Gastrocnemius medialis (tissue), 4 donors: ENCODE results near the gene MAP7D2. TPM values are rescaled to one million over a fixed set of nuclear protein-coding genes. Genes with fewer than 3 reads are reported as not detected.

ENCODE experiments used
- ATAC-seq, 2 donors: fragments of 150-250 bp; one replicate each; pipeline ENCODE4 v1.9.1; 2016
- DNase-seq, 2 donors: peaks; one replicate each; pipeline ENCODE4 v3.0.0-alpha.2; 2019
- H3K27ac ChIP-seq, 4 donors: fragments of 200-600 bp; sonication (generic); 1 replicate in 1 of 4; 2 replicates in 3 of 4; pipeline ENCODE4 v1.5.1; 2016 to 2018; ENCODE audit warnings: mild to moderate bottlenecking in 2 of 4, moderate library complexity in 1 of 4
- H3K27me3 ChIP-seq, 3 donors: fragments of 200-600 bp; sonication (generic) in 2 of 3; 1 replicate in 1 of 3; 2 replicates in 2 of 3; pipeline versions ENCODE4 v1.5.1 to v1.6.0; 2016 to 2019; ENCODE audit warnings: mild to moderate bottlenecking in 1 of 3, moderate library complexity in 1 of 3
- H3K36me3 ChIP-seq, 2 donors: fragments of 200-600 bp; sonication (generic) in 1 of 2; one replicate each; pipeline ENCODE4 v1.5.1; 2017 to 2018
- H3K4me1 ChIP-seq, 2 donors: fragments of 200-600 bp; sonication (generic) in 1 of 2; one replicate each; pipeline ENCODE4 v1.5.1; 2016 to 2017; ENCODE audit warnings: mild to moderate bottlenecking in 2 of 2
- H3K4me3 ChIP-seq, 4 donors: fragments of 200-600 bp; sonication (generic) in 3 of 4; 1 replicate in 1 of 4; 2 replicates in 3 of 4; pipeline ENCODE4 v1.5.1; 2016 to 2019; ENCODE audit warnings: mild to moderate bottlenecking in 2 of 4
- H3K9me3 ChIP-seq, 3 donors: fragments of 200-600 bp; sonication (generic) in 2 of 3; 1 replicate in 1 of 3; 2 replicates in 2 of 3; pipeline ENCODE4 v1.5.1; 2016 to 2019
- CTCF ChIP-seq, 5 experiments: fragments of 450-650 bp in 3 of 5; fragments of 200-600 bp in 2 of 5; sonication (generic) in 2 of 5; IDR thresholded peaks in 4 of 5; conservative IDR thresholded peaks in 1 of 5; 1 replicate in 4 of 5; 2 replicates in 1 of 5; pipeline ENCODE4 v1.5.1; 2016 to 2019; ENCODE audit warnings: antibody characterized with exemption in 5 of 5, mild to moderate bottlenecking in 3 of 5, moderate library complexity in 3 of 5
- POLR2A ChIP-seq, 2 donors: fragments of 450-650 bp; IDR thresholded peaks; one replicate each; pipeline ENCODE4 v1.6.1; 2017; ENCODE audit warnings: antibody characterized with exemption in 2 of 2, mild to moderate bottlenecking in 2 of 2, moderate library complexity in 2 of 2
- in situ Hi-C, 4 donors: fragments of 200-750 bp; cut with MboI; loops; one replicate each; pipeline versions ENCODE4 v1.15.0 to v1.8.0; 2017; ENCODE audit warnings: low sequenced_read_pairs in 4 of 4
- intact Hi-C: fragments of 100-400 bp; cut with DNase I; formaldehyde crosslinking; loops from one replicate; pipeline ENCODE4 v1.15.1; 2023; ENCODE audit warnings: low total_unique reads
- total RNA-seq, 4 donors: library from RNA; depleted of rRNA; stranded (reverse); fragments of >200 nt; gene quantifications; one replicate each; pipeline versions ENCODE4 v1.1.0 to v1.2.3, GENCODE V29; 2016

The MAP7D2 gene
- total RNA-seq, 4 donors from 2014 or later, result 0.13 to 0.51 (median 0.47) TPM; not detected in 1

- Histone ChIP-seq H3K4me3 (no peak overlapping the region), H3K27me3 (no peaks in the 10 kb centered on the region), H3K9me3 (no peaks in the 10 kb centered on the region), H3K36me3 (no peaks in the 10 kb centered on the region), H3K27ac (no peak overlapping the region), H3K4me1 (no peaks in the 10 kb centered on the region)
- no peak for DNase-seq
- in situ Hi-C loops (no loop called here), intact Hi-C loops (no loop called here)
- ATAC-seq, result no peak
- TF ChIP-seq CTCF (IDR thresholded peaks at IDR 0.05 in 4 of 5, conservative IDR thresholded peaks at IDR 0.05 in 1 of 5) (no peak), POLR2A (IDR thresholded peaks at IDR 0.05) (no peak)
These were observed 74.5 kb downstream of the MAP7D2 start for GRCh38 chrX:20042221-20042620.

DNA sequence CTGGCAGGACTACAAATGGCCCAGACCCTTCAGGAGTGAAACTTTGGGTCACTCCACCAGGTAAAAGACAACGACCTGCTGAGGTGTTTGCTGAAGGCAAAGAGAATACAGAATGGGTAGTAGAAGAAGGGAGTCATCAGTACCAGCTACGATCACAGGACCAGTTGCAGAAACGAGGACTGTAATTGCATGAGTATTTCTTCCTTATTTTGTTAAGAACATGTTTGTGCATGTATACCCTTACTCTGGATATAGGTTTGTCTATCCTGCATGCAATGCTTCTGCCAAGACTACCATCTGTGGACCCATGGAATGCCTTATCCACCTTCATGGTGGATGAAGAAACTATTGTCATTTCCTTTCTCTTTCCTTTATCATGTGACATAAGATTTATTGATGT, 77.7 kb downstream of the MAP7D2 start:
- H3K4me1 ChIP-seq, result no peaks in the 10 kb centered on the region
- no peak for TF ChIP-seq POLR2A (IDR thresholded peaks at IDR 0.05)
- no peak for TF ChIP-seq CTCF (IDR thresholded peaks at IDR 0.05 in 4 of 5, conservative IDR thresholded peaks at IDR 0.05 in 1 of 5)
- no peak for ATAC-seq
- no peaks in the 10 kb centered on the region for H3K27me3 ChIP-seq
- in situ Hi-C loops (no loop called here), intact Hi-C loops (no loop called here)
- DNase-seq, result no peak
- no peaks in the 10 kb centered on the region for H3K36me3 ChIP-seq
- no peak overlapping the region for H3K4me3 ChIP-seq
- no peak overlapping the region for H3K27ac ChIP-seq
- no peaks in the 10 kb centered on the region for H3K9me3 ChIP-seq

- H3K4me1 ChIP-seq, result no peaks in the 10 kb centered on the region
- H3K36me3 ChIP-seq, result no peaks in the 10 kb centered on the region
- no peaks in the 10 kb centered on the region for H3K27me3 ChIP-seq
- H3K27ac ChIP-seq, result no peak overlapping the region
- TF ChIP-seq POLR2A (IDR thresholded peaks at IDR 0.05), result no peak
- no peak for TF ChIP-seq CTCF (IDR thresholded peaks at IDR 0.05 in 4 of 5, conservative IDR thresholded peaks at IDR 0.05 in 1 of 5)
- in situ Hi-C loops (no loop called here), intact Hi-C loops (no loop called here)
- ATAC-seq (no peak), DNase-seq (no peak)
- H3K9me3 ChIP-seq, result no peaks in the 10 kb centered on the region
- no peak overlapping the region for H3K4me3 ChIP-seq
These were observed 79.5 kb downstream of the MAP7D2 start for GRCh38 chrX:20037186-20037585.

DNA sequence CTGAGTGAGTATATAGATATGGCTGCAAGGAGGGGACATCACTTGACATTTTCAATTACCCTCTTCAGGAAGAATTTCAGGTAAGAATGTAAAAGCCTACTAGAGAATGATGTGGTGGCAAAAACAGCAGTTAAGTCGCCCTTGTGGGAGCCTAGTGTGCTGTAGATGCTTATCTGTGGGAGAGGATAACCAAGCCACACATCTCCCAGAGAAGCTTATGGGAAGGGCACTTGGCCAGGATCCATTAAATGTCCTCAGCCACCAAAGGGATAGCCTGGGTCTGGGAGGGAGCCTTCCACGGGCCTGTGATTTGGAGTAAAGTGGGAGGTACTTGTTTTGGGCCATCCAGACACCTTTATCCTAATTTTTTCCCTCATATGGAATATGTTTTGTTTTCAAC, 84.5 kb downstream of the MAP7D2 start:
- intact Hi-C loops, result no loop called here
- Histone ChIP-seq H3K27ac (no peak overlapping the region), H3K9me3 (no peaks in the 10 kb centered on the region), H3K4me3 (no peak overlapping the region), H3K4me1 (no peaks in the 10 kb centered on the region), H3K27me3 (no peaks in the 10 kb centered on the region), H3K36me3 (no peaks in the 10 kb centered on the region)
- TF ChIP-seq POLR2A (IDR thresholded peaks at IDR 0.05), result no peak
- no peak for TF ChIP-seq CTCF (IDR thresholded peaks at IDR 0.05 in 4 of 5, conservative IDR thresholded peaks at IDR 0.05 in 1 of 5)
- DNase-seq (no peak), ATAC-seq (no peak)
- in situ Hi-C loops, result no loop called here

DNA sequence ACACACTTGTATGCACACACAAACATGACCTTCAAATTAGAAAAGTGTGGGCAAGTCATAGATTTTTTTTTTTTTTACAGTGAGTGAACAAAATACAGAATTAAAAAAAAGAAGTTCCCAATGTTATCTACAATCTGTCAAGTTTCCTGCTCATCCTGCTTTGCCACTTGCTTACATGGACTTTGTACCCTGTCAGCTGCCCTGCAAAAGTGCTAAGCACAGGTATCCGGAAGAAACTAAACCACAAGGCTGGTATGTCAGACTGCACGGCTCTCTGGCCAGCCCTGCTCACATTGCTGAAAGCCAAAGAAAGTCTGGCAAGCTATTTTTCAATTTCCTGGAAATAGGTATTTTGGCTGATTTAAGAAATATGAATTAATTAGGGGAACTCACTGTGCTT, 87.0 kb downstream of the MAP7D2 start:
- H3K36me3 ChIP-seq, result no peaks in the 10 kb centered on the region
- intact Hi-C loops, result no loop called here
- no peaks in the 10 kb centered on the region for H3K27me3 ChIP-seq
- no peaks in the 10 kb centered on the region for H3K4me1 ChIP-seq
- no peak overlapping the region for H3K27ac ChIP-seq
- no peaks in the 10 kb centered on the region for H3K9me3 ChIP-seq
- in situ Hi-C loops, result no loop called here
- TF ChIP-seq CTCF (IDR thresholded peaks at IDR 0.05 in 4 of 5, conservative IDR thresholded peaks at IDR 0.05 in 1 of 5), result no peak
- TF ChIP-seq POLR2A (IDR thresholded peaks at IDR 0.05), result no peak
- ATAC-seq (no peak), DNase-seq (no peak)
- H3K4me3 ChIP-seq, result no peak overlapping the region
